ENCODE data around the gene ARL4C. TPM values are rescaled to one million over a fixed set of nuclear protein-coding genes. Genes with fewer than 3 reads are reported as not detected.

Gene ARL4C
- total and polyA plus RNA-seq, 10 donors: 12.2 to 148 (median 65.5) TPM

DNA sequence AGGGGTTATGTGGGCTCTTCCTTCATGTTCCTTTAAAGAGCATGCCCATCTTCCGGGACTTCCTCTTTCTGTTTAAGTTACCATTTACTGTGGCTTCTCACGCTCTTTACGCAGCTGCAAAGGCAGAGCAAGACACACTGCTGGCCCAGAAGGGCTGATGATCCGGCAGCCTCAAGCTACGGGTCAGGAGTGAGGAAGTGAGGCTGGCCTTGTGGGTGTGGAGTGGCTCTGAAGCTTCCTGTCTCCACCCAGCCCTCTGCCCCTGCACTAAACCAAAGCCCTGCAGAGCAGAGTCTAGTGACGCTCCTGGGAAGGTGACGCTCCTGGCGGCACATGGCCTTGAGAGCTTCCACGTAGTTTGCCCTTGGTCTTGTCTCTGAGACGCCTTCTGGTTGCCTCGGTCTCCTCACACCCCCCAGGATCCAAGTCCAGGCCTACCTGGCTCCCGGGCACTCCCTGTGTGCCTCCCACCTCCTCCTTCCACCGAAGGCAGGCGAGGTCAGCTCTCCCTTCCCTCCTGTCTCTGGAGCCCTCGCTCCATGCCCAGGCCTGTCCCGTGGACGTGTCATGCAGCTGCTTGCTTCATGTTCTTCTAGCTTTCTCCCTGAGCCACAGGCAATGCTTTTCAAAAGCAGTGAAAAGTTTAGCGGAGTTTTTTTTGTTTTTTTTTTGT is 50.3 kb downstream of the ARL4C start:
- peak overlapping the region; percentile 79 to 94 (median 88) for H3K27ac ChIP-seq

DNA sequence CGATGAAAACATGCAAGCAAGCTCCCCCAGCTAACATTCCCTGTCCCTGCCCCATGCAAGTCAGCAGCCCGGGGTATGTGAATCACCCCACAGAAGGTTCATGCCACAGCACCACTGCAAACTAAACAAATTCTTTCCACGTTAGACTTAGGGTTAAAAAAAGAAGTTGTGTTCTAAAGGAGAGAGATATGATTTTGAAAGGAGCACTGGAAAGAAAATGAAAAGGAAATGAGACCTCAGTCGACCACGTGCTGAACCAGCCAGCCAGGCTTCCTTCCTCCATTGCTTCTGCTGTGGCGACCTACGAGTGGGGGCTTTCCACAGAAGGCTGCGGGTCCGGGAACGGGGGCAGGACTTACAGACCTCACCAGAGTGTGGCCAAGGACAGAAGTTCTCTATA is 52.0 kb downstream of the ARL4C start:
- Histone ChIP-seq H3K36me3 (no peaks in the 10 kb centered on the region), H3K4me3 (peak overlapping the region in 1 of 8 donors; percentile 7), H3K9me3 (no peaks in the 10 kb centered on the region), H3K27ac (peak overlapping the region; percentile 79 to 94 (median 88)), H3K27me3 (replicated peaks in 1 of 7) (no peaks in the 10 kb centered on the region), H3K4me1 (peaks cover 35 to 62% (median 49%) of the 10 kb centered on the region in 6 donors)
- peak; percentile 91 for DNase-seq
- intact Hi-C loops (cut with DNase I; ENCODE audit: low total_unique reads): no loop called here
- no peak for TF ChIP-seq POLR2A (IDR thresholded peaks at IDR 0.05)
- TF ChIP-seq POLR2AphosphoS5 (IDR thresholded peaks at IDR 0.05): peak; percentile 24 to 86 (median 81)
- TF ChIP-seq, protein P1, sequence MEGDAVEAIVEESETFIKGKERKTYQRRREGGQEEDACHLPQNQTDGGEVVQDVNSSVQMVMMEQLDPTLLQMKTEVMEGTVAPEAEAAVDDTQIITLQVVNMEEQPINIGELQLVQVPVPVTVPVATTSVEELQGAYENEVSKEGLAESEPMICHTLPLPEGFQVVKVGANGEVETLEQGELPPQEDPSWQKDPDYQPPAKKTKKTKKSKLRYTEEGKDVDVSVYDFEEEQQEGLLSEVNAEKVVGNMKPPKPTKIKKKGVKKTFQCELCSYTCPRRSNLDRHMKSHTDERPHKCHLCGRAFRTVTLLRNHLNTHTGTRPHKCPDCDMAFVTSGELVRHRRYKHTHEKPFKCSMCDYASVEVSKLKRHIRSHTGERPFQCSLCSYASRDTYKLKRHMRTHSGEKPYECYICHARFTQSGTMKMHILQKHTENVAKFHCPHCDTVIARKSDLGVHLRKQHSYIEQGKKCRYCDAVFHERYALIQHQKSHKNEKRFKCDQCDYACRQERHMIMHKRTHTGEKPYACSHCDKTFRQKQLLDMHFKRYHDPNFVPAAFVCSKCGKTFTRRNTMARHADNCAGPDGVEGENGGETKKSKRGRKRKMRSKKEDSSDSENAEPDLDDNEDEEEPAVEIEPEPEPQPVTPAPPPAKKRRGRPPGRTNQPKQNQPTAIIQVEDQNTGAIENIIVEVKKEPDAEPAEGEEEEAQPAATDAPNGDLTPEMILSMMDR (IDR thresholded peaks at IDR 0.05 in 8 of 11, conservative IDR thresholded peaks at IDR 0.05 in 3 of 11): no peak
- 4 to 10% (median 6%) methylated on average over 10 of the region's 10 CpGs for WGBS, 5 donors

More for the DNA sequence above, 50.3 kb downstream of the ARL4C start:
- 31 to 42% (median 35%) methylated on average over 15 to 18 of the region's 18 CpGs for WGBS, 5 donors
- Histone ChIP-seq H3K9me3 (no peaks in the 10 kb centered on the region), H3K4me1 (peaks cover 35 to 67% (median 49%) of the 10 kb centered on the region in 6 donors), H3K36me3 (no peaks in the 10 kb centered on the region), H3K4me3 (peak overlapping the region in 1 of 8 donors; percentile 0), H3K27me3 (replicated peaks in 1 of 7) (no peaks in the 10 kb centered on the region)
- peak; percentile 95 for DNase-seq
- intact Hi-C loops (cut with DNase I; ENCODE audit: low total_unique reads): no loop called here
- TF ChIP-seq POLR2A (IDR thresholded peaks at IDR 0.05): no peak
- TF ChIP-seq, protein P1 (IDR thresholded peaks at IDR 0.05 in 8 of 11, conservative IDR thresholded peaks at IDR 0.05 in 3 of 11): peak in 1 of 11 experiments; percentile 10
- peak; percentile 83 to 97 (median 93) for TF ChIP-seq POLR2AphosphoS5 (IDR thresholded peaks at IDR 0.05)

DNA sequence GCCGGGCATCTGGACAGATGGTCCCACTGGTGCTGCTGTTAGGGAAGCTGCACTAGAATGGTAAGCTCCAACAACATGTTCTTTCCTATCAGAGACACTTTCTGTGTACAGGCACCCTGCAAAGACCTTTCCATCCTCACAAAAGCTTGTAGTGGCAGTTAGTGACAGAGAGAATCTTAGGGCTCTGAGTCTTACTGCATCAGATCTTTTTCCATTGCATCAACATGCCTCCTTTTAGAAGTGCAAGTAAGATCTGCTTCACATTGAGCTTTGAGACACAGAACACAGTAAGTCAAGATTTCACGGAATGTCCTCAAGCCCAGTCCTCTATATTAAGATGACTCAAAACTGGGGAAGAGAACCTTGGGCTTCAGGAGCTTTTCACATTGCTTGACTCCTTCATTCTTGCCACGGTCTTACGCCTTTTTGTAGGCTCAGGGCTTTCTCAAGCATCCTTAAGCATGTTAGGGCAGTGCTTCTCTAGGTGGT is 52.6 kb downstream of the ARL4C start:
- no peaks in the 10 kb centered on the region for H3K36me3 ChIP-seq
- peaks cover 35 to 60% (median 48%) of the 10 kb centered on the region in 6 donors for H3K4me1 ChIP-seq
- H3K4me3 ChIP-seq: no peak overlapping the region
- H3K27me3 ChIP-seq (replicated peaks in 1 of 7): no peaks in the 10 kb centered on the region
- intact Hi-C loops (cut with DNase I; ENCODE audit: low total_unique reads): no loop called here
- TF ChIP-seq, protein P1 (IDR thresholded peaks at IDR 0.05 in 8 of 11, conservative IDR thresholded peaks at IDR 0.05 in 3 of 11): no peak
- TF ChIP-seq POLR2A (IDR thresholded peaks at IDR 0.05) (no peak), POLR2AphosphoS5 (IDR thresholded peaks at IDR 0.05) (no peak)
- DNase-seq: no peak
- no peaks in the 10 kb centered on the region for H3K9me3 ChIP-seq
- H3K27ac ChIP-seq: peak overlapping the region; percentile 79 to 94 (median 88)
- WGBS, 5 donors: 82 to 90% (median 90%) methylated on average over 4 of the region's 4 CpGs

Measured in spleen (tissue), 11 donors.